Stimulated activated CD4-positive, alpha-beta T cell treated with anti-CD3 and anti-CD28 coated beads, Interleukin-2, amount 100 ng/mL, for 24 hours (primary cell): ENCODE results near the gene IQCF6.
"Not testable (repeated sequence)": the region's sequence is repeated elsewhere in the genome, so short reads cannot be mapped to it uniquely, and the experiment has no call there.

Source experiments
- DNase-seq, 2 donors: peaks; one replicate each; pipeline ENCODE4 v3.0.0-alpha.2; 2020

IQCF6 gene

GRCh38 chr3:51779137-51779536 is at the start of gene IQCF6:
TSS of gene IQCF6 (minus strand) at chr3:51779237. CDS start at chr3:51779224, 13 bp downstream.
- DNase-seq: no peak

DNA sequence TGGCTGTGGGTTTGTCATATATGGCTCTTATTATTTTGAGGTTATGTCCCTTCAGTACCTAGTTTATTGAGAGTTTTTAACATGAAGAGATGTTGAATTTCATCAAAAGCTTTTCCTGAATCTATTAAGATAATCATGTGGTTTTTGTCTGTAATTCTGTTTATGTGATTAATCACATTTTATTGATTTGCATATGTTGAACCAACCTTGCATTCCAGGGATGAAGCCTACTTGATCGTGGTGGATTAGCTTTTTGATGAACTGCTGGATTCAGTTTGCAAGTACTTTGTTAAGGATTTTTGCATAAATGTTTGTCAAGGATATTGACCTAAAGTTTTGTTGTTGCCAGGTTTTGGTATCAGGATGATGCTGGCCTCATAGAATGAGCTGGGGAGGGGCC is 49.3 kb upstream of the IQCF6 start:
- no peak for DNase-seq

DNA sequence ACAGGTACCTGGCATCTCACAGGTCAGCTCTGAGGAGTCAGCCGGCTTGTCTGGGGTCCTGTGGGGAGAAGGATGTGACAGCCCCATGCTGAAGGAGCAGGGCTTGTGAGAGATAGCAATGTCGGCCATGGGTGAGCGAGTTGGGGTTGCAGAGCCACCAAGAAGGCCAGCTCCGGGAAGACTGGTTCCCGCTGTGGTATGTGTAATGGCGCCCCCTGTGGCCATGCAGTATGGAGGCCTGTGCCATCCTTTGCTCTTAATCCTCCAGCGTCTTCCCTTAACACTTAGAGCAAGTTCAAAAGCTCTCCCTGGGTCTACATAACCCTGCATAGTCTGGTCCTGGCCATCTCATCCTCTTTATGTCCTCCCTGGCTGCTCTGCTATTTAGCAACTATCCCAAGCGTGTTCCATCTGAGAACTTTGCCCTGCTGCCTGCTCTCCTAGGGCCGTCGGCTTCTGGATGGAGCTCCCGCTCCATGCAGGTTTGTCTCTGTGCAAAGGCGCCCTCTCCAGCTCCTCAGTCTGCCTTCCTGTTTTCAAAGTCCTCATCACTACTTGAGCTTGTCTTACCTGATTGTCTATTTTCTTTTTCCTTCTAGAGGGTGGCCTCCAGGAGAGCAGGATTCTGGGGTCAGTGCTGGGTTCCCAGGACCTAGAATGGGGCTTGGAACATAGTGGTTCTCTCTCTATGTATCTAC is 40.8 kb upstream of the IQCF6 start:
- peak in 1 of 2 donors; percentile 45 for DNase-seq

DNA sequence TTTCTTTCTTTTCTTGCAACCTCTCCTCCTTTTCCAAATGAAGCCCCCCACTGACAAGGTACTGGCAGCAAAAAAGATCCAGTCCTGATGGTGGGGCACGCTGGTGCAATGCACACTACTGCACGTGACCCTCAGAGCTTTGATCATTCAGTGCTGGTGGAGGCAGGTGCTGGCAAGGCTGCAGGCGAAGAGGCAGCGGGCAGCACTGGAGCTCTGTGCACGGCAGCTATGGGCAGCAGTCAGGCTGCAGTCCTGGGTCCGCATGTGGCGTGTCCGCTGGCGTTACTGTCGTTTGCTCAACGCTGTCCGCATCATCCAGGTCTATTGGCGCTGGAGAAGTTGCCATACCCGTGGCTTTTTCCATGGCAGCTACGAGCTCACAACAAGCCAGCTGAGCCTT is 40.1 kb upstream of the IQCF6 start:
- no peak for DNase-seq

GRCh38 chr3:51817375-51817774 is 38.3 kb upstream of the IQCF6 start:
- no peak for DNase-seq

DNA sequence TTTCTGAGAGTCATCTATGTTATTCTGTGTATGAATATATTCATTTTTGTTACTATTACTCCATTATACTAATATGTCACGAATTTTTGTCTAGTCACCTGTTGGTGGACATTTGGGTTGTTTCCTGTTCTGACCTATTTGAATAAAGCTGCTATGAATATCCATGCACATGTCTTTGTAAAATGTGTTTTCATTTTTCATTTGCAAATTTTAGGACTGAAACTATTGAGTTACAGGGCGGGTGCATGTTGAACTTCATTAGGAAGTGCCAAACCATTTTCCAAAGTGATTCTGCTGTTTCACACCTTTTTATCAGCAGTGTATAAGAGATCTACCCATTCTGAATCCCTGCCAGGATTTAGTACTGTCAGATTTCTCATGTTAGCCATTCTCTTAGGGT is 37.7 kb upstream of the IQCF6 start:
- DNase-seq: no peak

DNA sequence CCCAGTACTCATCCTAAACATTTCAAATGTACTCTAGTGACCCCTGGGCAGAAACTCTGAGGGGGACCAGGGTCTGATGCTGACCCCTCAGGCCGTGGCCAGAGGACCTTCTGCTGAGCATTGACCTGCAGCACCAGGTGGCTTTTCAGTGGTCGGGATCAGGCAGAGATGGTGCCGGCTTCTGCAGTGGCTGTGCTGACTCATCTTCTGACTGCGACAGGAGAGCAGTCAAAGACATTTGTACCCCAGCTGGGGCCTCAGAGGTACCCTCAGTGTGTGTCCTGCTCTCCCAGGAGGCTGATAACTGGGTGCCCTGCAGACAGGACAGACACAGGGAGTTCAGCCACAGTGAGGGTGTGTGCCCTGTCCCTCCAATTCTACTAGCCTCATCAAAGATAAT is 36.6 kb upstream of the IQCF6 start:
- DNase-seq: no peak

GRCh38 chr3:51814034-51814433 is 35.0 kb upstream of the IQCF6 start:
- DNase-seq: no peak

- DNase-seq: no peak
Measured at GRCh38 chr3:51813539-51813938, 34.5 kb upstream of the IQCF6 start.

GRCh38 chr3:51808934-51809333 is 29.9 kb upstream of the IQCF6 start:
- DNase-seq: no peak

DNA sequence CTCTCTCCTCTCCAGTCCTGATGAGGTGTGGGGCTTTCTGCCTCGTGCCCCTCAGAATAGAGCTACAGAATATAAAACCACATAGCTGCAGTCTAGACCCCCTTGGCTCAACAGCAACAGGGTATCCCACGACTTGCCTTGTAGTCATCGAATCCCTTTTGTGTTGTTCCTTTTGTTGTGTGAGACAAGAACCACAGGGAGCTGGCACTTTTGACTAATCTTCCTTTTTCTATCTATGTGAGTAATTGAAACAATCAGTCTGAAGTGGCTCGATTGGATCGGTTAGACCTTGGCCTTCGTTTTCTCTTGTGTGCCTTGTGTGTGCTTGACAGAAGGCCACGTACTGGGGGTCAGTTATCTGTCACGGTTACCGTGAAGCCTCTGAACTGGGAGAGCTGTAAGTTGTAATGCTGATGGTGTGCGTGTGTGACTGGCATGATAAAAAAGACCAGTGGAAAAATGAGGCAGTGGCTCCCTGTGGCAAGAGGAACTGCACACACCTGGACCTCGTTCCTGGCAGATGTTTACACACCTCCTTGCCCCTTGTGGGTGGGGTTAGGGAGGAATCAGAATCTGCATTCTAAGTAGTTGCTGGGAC is 23.2 kb upstream of the IQCF6 start:
- no peak for DNase-seq

DNA sequence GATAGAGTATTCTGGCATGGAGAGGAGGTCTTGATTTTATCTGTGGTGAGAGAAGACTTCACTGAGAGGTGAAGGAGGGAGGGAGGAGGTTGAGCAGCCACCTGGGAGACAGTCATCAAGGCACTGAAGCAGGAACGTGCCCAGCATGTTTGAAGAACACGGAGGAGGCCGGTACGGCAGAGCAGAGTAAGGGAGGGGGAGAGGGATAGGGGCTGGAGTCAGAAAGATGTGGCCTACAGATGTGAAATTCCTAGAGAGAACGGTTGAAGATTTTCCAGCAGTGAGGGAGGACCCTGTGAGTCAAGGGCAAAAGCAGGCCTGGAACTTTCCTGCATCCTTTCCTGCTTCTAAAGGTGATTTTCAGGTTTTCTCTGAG is 21.7 kb upstream of the IQCF6 start:
- DNase-seq: no peak

DNA sequence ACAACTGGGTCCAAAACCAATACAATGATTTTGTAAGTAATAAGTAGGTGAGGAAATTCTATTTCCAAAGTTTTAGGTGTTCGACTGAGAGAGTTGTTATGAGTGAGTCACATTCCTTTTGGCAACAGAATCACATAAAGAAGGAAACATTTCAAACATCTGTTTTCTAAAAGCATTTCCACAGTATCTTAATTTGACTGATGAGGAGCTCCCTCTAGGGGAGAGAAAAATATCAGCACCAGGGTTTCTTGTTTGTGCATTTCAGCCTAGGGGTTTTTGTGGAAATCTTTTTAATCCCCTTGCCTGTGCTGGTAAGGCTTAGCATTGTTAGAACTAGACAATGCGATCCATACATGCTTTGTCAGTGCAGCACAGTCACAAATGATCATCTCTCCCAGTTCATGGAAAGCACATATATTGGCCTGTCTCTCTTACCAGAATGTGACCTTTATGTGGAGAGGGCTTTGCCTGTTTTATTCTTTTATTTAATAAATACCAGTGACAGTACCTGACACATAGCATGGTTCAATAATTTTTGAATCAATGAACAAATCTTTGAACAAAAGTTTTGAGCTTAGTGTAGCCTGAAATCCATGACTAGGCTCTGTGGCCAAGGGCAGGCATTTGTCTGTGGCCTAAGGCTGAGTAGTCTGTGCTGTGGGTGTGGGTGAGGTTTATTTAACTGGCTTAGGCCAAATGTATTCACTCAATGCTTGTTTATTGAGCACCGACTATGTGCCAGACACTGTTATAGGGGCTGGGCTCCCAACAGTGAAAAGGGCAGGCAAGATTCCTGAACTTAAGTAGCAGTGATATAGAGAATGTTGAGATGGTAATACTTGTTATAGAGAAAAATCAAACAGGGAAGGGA is 21.1 kb upstream of the IQCF6 start:
- peak in 1 of 2 donors; percentile 24 for DNase-seq

GRCh38 chr3:51798411-51798963 is 19.4 kb upstream of the IQCF6 start:
- DNase-seq: no peak

DNA sequence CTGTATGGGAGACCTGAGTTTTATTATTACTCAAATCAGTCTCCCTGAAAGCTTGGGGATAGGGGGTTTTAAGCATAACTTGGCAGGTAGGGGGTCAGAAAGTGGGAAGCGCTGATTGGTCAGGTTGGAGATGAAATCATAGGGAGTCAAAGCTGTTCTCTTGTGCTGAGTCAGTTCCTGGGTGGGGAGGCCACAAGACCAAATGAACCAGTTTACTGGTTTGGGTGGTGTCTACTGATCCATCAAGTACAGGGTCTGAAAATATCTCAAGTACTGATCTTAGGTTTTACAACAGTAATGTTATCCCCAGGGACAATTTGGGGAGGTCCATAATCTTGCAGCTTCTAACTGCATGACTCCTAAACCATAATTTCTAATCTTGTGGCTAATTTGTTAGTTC is 17.8 kb upstream of the IQCF6 start:
- no peak for DNase-seq

DNA sequence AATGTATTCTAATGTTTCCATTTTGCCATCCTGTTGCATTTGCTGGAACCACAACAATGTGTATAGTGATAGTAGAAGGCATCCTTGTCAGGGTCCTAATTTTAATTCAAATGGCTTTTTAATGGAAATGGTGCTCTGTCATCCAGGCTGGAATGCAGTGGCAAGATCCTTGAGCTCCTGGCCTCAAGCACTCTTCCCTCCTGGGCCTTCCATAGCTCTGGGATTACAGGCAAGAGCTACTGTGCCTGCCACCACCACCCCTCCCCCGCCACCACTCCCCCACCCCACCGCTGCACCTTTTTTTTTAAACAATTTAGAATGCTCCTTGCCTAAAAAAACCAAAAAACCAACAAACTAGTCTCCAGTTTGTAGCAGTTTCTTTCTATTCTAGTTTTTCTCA is 15.2 kb upstream of the IQCF6 start:
- no peak for DNase-seq

- no peak for DNase-seq
Measured at GRCh38 chr3:51792206-51792605, 13.2 kb upstream of the IQCF6 start.

DNA sequence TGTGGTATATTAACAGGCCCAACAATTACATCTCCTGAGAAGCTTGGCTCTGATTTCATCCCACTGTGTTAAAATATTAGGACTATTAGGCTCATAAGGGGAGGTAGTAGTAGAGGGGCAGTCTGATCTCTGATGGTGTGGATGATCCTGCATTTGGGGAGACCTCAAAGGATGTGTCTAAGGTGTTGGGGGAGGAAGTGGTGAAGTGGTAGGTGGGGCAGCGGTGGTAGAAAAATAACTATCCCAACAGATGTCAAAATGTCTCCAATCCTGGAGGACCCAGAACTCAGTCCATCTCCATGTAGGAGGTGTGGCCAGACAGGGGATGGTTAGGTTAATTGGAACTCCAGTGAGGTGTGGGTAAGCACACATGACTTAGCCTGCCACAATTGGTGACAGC is 10.4 kb upstream of the IQCF6 start:
- DNase-seq: no peak

- not testable (repeated sequence) for DNase-seq
Measured at GRCh38 chr3:51787576-51787975, 8.5 kb upstream of the IQCF6 start.

DNA sequence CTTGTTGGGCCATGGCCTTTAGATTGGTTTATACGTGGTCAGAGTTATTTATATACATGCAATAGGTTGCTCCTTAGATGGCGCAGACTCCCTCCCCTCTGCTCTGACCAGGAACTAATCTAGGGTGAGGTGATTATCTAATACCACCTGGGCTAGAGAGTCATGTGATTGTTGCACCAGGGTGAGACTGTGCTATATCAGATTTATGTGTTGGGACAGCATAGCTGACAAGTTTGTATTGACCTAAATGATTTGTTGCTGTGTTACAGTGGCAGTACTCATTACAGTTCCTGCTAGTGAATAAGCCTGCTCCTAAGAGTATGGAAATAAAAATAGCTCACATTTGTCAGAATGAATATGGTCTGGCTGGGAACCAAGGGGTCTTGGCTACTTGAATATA is 7.2 kb upstream of the IQCF6 start:
- DNase-seq: no peak

GRCh38 chr3:51778554-51778953 is 483 bp downstream of the IQCF6 start:
- DNase-seq: no peak

- DNase-seq: no peak
Measured at GRCh38 chr3:51777985-51778384, 1.1 kb downstream of the IQCF6 start.

DNA sequence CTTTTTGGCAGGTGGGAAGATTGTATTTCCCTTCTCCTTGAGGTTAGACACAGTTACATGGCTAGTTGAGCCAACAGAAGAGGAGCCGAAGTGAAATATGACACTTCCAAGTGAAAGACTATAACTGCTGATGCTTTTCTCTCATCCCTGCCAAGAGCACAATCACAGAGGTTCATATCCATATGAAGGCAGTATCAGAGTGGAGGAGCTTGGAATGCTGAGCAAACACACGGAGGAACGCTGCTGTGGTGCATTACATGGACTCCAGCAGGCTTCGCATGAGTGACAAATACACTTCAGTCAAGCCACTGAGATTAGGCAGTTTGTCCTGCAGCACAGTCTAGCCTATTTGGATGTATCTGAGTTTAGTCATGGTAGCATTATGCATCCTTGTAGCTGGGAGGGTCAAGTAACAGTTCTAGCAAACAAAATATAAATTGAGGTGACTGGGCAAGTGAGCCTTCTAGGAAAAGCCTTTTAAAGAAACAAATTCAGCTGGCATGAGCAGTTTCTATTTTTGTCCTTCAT is 5.4 kb downstream of the IQCF6 start:
- DNase-seq: no peak
